T-helper 1 cell treated with Interleukin-12 subunit alpha and Interleukin-12 subunit beta and Interleukin-4 antibody, amounts not matched to agents 30 μg/mL and 1 μg/mL, for 36 hours (primary cell): Measurements from ENCODE around the gene BCL2L1.

Source experiments
- H3K27ac Mint-ChIP-seq: one replicate; pipeline ENCODE4 v1.8.0; 2021; ENCODE audit warnings: mild to moderate bottlenecking, mixed read lengths
- H3K27me3 Mint-ChIP-seq: one replicate; pipeline ENCODE4 v1.8.0; 2021; ENCODE audit warnings: low read depth, mixed read lengths
- H3K36me3 Mint-ChIP-seq: one replicate; pipeline ENCODE4 v1.8.0; 2021; ENCODE audit warnings: low read depth, mixed read lengths
- H3K4me1 Mint-ChIP-seq: one replicate; pipeline ENCODE4 v1.8.0; 2021; ENCODE audit warnings: low read depth, mixed read lengths
- H3K4me3 Mint-ChIP-seq: one replicate; pipeline ENCODE4 v1.8.0; 2021; ENCODE audit warnings: mild to moderate bottlenecking, moderate library complexity, mixed read lengths
- H3K9me3 Mint-ChIP-seq: one replicate; pipeline ENCODE4 v1.8.0; 2021; ENCODE audit warnings: mixed read lengths

BCL2L1 gene

GRCh38 chr20:31698243-31698802, 24.3 kb downstream of the BCL2L1 start:
- Mint-ChIP-seq H3K27me3 (no peaks in the 10 kb centered on the region), H3K4me1 (peaks cover 65% of the 10 kb centered on the region), H3K36me3 (peaks cover 48% of the 10 kb centered on the region), H3K4me3 (peak overlapping the region; percentile 70), H3K27ac (peak overlapping the region; percentile 94), H3K9me3 (no peaks in the 10 kb centered on the region)

GRCh38 chr20:31695849-31696804, 26.5 kb downstream of the BCL2L1 start:
- H3K9me3 Mint-ChIP-seq, result no peaks in the 10 kb centered on the region
- H3K4me1 Mint-ChIP-seq, result peaks cover 71% of the 10 kb centered on the region
- H3K4me3 Mint-ChIP-seq, result no peak overlapping the region
- peak overlapping the region; percentile 84 for H3K27ac Mint-ChIP-seq
- no peaks in the 10 kb centered on the region for H3K27me3 Mint-ChIP-seq
- peaks cover 50% of the 10 kb centered on the region for H3K36me3 Mint-ChIP-seq

GRCh38 chr20:31694842-31695593, 27.6 kb downstream of the BCL2L1 start:
- Mint-ChIP-seq H3K27ac (peak overlapping the region; percentile 84), H3K4me3 (peak overlapping the region; percentile 61), H3K27me3 (no peaks in the 10 kb centered on the region), H3K36me3 (peaks cover 45% of the 10 kb centered on the region), H3K4me1 (peaks cover 66% of the 10 kb centered on the region), H3K9me3 (no peaks in the 10 kb centered on the region)

- H3K27ac Mint-ChIP-seq, result peak overlapping the region; percentile 84
- H3K4me3 Mint-ChIP-seq, result no peak overlapping the region
- H3K27me3 Mint-ChIP-seq, result no peaks in the 10 kb centered on the region
- peaks cover 39% of the 10 kb centered on the region for H3K36me3 Mint-ChIP-seq
- H3K4me1 Mint-ChIP-seq, result peaks cover 61% of the 10 kb centered on the region
- no peaks in the 10 kb centered on the region for H3K9me3 Mint-ChIP-seq
Observed at GRCh38 chr20:31693987-31694661, 28.5 kb downstream of the BCL2L1 start.

- Mint-ChIP-seq H3K27ac (peak overlapping the region; percentile 15), H3K4me1 (peaks cover 60% of the 10 kb centered on the region), H3K4me3 (no peak overlapping the region), H3K9me3 (no peaks in the 10 kb centered on the region), H3K27me3 (no peaks in the 10 kb centered on the region), H3K36me3 (peaks cover 39% of the 10 kb centered on the region)
Observed at GRCh38 chr20:31693402-31693801, 29.3 kb downstream of the BCL2L1 start.

- peak overlapping the region; percentile 17 for H3K4me3 Mint-ChIP-seq
- H3K9me3 Mint-ChIP-seq, result no peaks in the 10 kb centered on the region
- H3K27me3 Mint-ChIP-seq, result no peaks in the 10 kb centered on the region
- peak overlapping the region; percentile 73 for H3K27ac Mint-ChIP-seq
- peaks cover 43% of the 10 kb centered on the region for H3K36me3 Mint-ChIP-seq
- peaks cover 64% of the 10 kb centered on the region for H3K4me1 Mint-ChIP-seq
Observed at GRCh38 chr20:31691646-31692275, 30.9 kb downstream of the BCL2L1 start.

- H3K9me3 Mint-ChIP-seq, result no peaks in the 10 kb centered on the region
- H3K27me3 Mint-ChIP-seq, result no peaks in the 10 kb centered on the region
- H3K4me1 Mint-ChIP-seq, result peaks cover 70% of the 10 kb centered on the region
- peaks cover 42% of the 10 kb centered on the region for H3K36me3 Mint-ChIP-seq
- H3K27ac Mint-ChIP-seq, result peak overlapping the region; percentile 65
- no peak overlapping the region for H3K4me3 Mint-ChIP-seq
Observed at GRCh38 chr20:31690124-31690666, 32.5 kb downstream of the BCL2L1 start.

GRCh38 chr20:31689141-31689540, 33.5 kb downstream of the BCL2L1 start:
- Mint-ChIP-seq H3K27me3 (no peaks in the 10 kb centered on the region), H3K9me3 (no peaks in the 10 kb centered on the region), H3K4me1 (peaks cover 67% of the 10 kb centered on the region), H3K36me3 (peaks cover 43% of the 10 kb centered on the region), H3K27ac (peak overlapping the region; percentile 72), H3K4me3 (no peak overlapping the region)

- peaks cover 52% of the 10 kb centered on the region for H3K36me3 Mint-ChIP-seq
- H3K9me3 Mint-ChIP-seq, result no peaks in the 10 kb centered on the region
- H3K4me1 Mint-ChIP-seq, result peaks cover 69% of the 10 kb centered on the region
- no peak overlapping the region for H3K27ac Mint-ChIP-seq
- no peaks in the 10 kb centered on the region for H3K27me3 Mint-ChIP-seq
- H3K4me3 Mint-ChIP-seq, result no peak overlapping the region
Observed at GRCh38 chr20:31687777-31688176, 34.9 kb downstream of the BCL2L1 start.

- no peaks in the 10 kb centered on the region for H3K9me3 Mint-ChIP-seq
- peaks cover 66% of the 10 kb centered on the region for H3K4me1 Mint-ChIP-seq
- no peaks in the 10 kb centered on the region for H3K27me3 Mint-ChIP-seq
- no peak overlapping the region for H3K4me3 Mint-ChIP-seq
- H3K27ac Mint-ChIP-seq, result peak overlapping the region; percentile 52
- peaks cover 44% of the 10 kb centered on the region for H3K36me3 Mint-ChIP-seq
Observed at GRCh38 chr20:31685853-31686643, 36.6 kb downstream of the BCL2L1 start.

GRCh38 chr20:31684153-31685015, 38.3 kb downstream of the BCL2L1 start:
- Mint-ChIP-seq H3K27ac (peak overlapping the region; percentile 69), H3K9me3 (no peaks in the 10 kb centered on the region), H3K27me3 (no peaks in the 10 kb centered on the region), H3K36me3 (peaks cover 50% of the 10 kb centered on the region), H3K4me3 (peak overlapping the region; percentile 59), H3K4me1 (peaks cover 74% of the 10 kb centered on the region)

GRCh38 chr20:31682927-31683326, 39.7 kb downstream of the BCL2L1 start:
- Mint-ChIP-seq H3K4me1 (peaks cover 80% of the 10 kb centered on the region), H3K27ac (peak overlapping the region; percentile 69), H3K4me3 (peak overlapping the region; percentile 14), H3K9me3 (no peaks in the 10 kb centered on the region), H3K36me3 (peaks cover 54% of the 10 kb centered on the region), H3K27me3 (no peaks in the 10 kb centered on the region)
